ENCODE data around the gene CMIP. TPM values are rescaled to one million over a fixed set of nuclear protein-coding genes. Genes with fewer than 3 reads are reported as not detected.
A peak's percentile ranks its signal among the peaks of the same experiment; 100 is the strongest.

The CMIP gene
- polyA plus RNA-seq, 1 of the 3 experiments (the other 2 are of a cell fraction): 5.4 TPM

- Histone ChIP-seq H3K4me1 (ENCODE audit: control insufficient read depth in 1 of 2, insufficient read depth in 2 of 2, low read depth in 1 of 2, low read length in 1 of 2) (no peaks in the 10 kb centered on the region; a peak in 1 of 4 replicates), H3K4me2 (no peak overlapping the region), H3K79me2 (ENCODE audit: insufficient read depth) (no peaks in the 10 kb centered on the region), H3K27me3 (ENCODE audit: insufficient read depth) (no peaks in the 10 kb centered on the region; the same call in 1 of the 2 replicates), H2AFZ (ENCODE audit: low read depth) (no peak overlapping the region), H4K20me1 (ENCODE audit: insufficient read depth) (no peaks in the 10 kb centered on the region), H3K36me3 (replicated peaks in 1 of 2; ENCODE audit: control insufficient read depth in 1 of 2, insufficient read depth in 2 of 2, low read length in 1 of 2) (no peaks in the 10 kb centered on the region), H3F3A (replicated peaks; ENCODE audit: insufficient read depth) (no peaks in the 10 kb centered on the region), H3K9me3 (no peaks in the 10 kb centered on the region), H3K27ac (ENCODE audit: low read depth in 2 of 2, low read length in 1 of 2) (no peak overlapping the region), H3K9me2 (no peaks in the 10 kb centered on the region), H3K9ac (no peak overlapping the region), H3K4me3 (ENCODE audit: low read depth in 2 of 2, low read length in 1 of 2) (no peak overlapping the region)
- CTCF ChIA-PET: interaction anchor here (0.7 to 4.1 kb wide), 4 partner anchors 139 to 1874 kb away, joined by 3 to 35 read pairs (median 4); no protein-coding TSS in a partner anchor
- TF ChIP-seq PBX3 (IDR thresholded peaks at IDR 0.05) (no peak), EZH2phosphoT487 (IDR thresholded peaks at IDR 0.05; ENCODE audit: borderline replicate concordance, low read depth) (no peak), RXRA (IDR thresholded peaks at IDR 0.05; ENCODE audit: borderline replicate concordance, low read depth) (no peak), CHD2 (IDR thresholded peaks at IDR 0.05; ENCODE audit: low read length, partially characterized antibody) (no peak), GATA2 (CRISPR knock-in tag; IDR thresholded peaks at IDR 0.05) (no peak), SIN3A (IDR thresholded peaks at IDR 0.05; ENCODE audit: borderline replicate concordance, low read depth, low read length) (no peak), ELF1 (IDR thresholded peaks at IDR 0.05) (no peak)
- TF ChIP-seq, protein P1, sequence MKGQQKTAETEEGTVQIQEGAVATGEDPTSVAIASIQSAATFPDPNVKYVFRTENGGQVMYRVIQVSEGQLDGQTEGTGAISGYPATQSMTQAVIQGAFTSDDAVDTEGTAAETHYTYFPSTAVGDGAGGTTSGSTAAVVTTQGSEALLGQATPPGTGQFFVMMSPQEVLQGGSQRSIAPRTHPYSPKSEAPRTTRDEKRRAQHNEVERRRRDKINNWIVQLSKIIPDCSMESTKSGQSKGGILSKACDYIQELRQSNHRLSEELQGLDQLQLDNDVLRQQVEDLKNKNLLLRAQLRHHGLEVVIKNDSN (IDR thresholded peaks at IDR 0.05; ENCODE audit: borderline replicate concordance, low read depth): no peak
- POLR2A ChIA-PET: no interaction called here
- WGBS (ENCODE audit: low lambda C conversion rate): 88% methylated on average over 10 of the region's 10 CpGs
- DNase-seq: no peak
These were observed 276.6 kb downstream of the CMIP start for GRCh38 chr16:81720973-81721906.

GRCh38 chr16:81723098-81723723 lies 278.6 kb downstream of the CMIP start:
- DNase-seq: peak; percentile 83
- no peaks in the 10 kb centered on the region for H3K36me3 ChIP-seq (replicated peaks in 1 of 2; ENCODE audit: control insufficient read depth in 1 of 2, insufficient read depth in 2 of 2, low read length in 1 of 2)
- H2AFZ ChIP-seq (ENCODE audit: low read depth): no peak overlapping the region
- no peaks in the 10 kb centered on the region for H3K9me3 ChIP-seq
- no peaks in the 10 kb centered on the region; the same call in 1 of the 2 replicates for H3K27me3 ChIP-seq (ENCODE audit: insufficient read depth)
- H3K4me1 ChIP-seq (ENCODE audit: control insufficient read depth in 1 of 2, insufficient read depth in 2 of 2, low read depth in 1 of 2, low read length in 1 of 2): no peaks in the 10 kb centered on the region
- ChIA-PET CTCF (interaction anchor here (0.7 to 4.1 kb wide), 14 partner anchors 9 to 358 kb away, joined by 3 to 35 read pairs (median 6); no protein-coding TSS in a partner anchor), POLR2A (no interaction called here)
- peak overlapping the region in 1 of 2 experiments; percentile 4; a peak in 1 of 4 replicates for H3K4me3 ChIP-seq (ENCODE audit: low read depth in 2 of 2, low read length in 1 of 2)
- no peaks in the 10 kb centered on the region for H3K9me2 ChIP-seq
- H3K9ac ChIP-seq: no peak overlapping the region
- no peaks in the 10 kb centered on the region for H4K20me1 ChIP-seq (ENCODE audit: insufficient read depth)
- H3K4me2 ChIP-seq: no peak overlapping the region
- WGBS (ENCODE audit: low lambda C conversion rate): 30% methylated on average over 8 of the region's 8 CpGs
- no peaks in the 10 kb centered on the region for H3F3A ChIP-seq (replicated peaks; ENCODE audit: insufficient read depth)
- no peaks in the 10 kb centered on the region for H3K79me2 ChIP-seq (ENCODE audit: insufficient read depth)
- H3K27ac ChIP-seq (ENCODE audit: low read depth in 2 of 2, low read length in 1 of 2): no peak overlapping the region
- no peak for TF ChIP-seq TEAD4 (IDR thresholded peaks at IDR 0.05; ENCODE audit: borderline replicate concordance, insufficient read depth)
- TF ChIP-seq SIN3A (IDR thresholded peaks at IDR 0.05; ENCODE audit: borderline replicate concordance, low read depth, low read length): no peak
- TF ChIP-seq, protein P2, sequence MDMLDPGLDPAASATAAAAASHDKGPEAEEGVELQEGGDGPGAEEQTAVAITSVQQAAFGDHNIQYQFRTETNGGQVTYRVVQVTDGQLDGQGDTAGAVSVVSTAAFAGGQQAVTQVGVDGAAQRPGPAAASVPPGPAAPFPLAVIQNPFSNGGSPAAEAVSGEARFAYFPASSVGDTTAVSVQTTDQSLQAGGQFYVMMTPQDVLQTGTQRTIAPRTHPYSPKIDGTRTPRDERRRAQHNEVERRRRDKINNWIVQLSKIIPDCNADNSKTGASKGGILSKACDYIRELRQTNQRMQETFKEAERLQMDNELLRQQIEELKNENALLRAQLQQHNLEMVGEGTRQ (IDR thresholded peaks at IDR 0.05; ENCODE audit: borderline replicate concordance, low read depth, low read length): no peak
- TF ChIP-seq ELF1 (IDR thresholded peaks at IDR 0.05): no peak
- TF ChIP-seq, protein P1 (IDR thresholded peaks at IDR 0.05; ENCODE audit: borderline replicate concordance, low read depth): no peak
- no peak for TF ChIP-seq JUND (IDR thresholded peaks at IDR 0.05)
- TF ChIP-seq MEF2A (IDR thresholded peaks at IDR 0.05; ENCODE audit: borderline replicate concordance, low read depth): no peak
- peak; percentile 17 for TF ChIP-seq CHD2 (IDR thresholded peaks at IDR 0.05; ENCODE audit: low read length, partially characterized antibody)
- TF ChIP-seq RAD21 (IDR thresholded peaks at IDR 0.05; ENCODE audit: low read length): peak; percentile 96
- peak; percentile 75 for TF ChIP-seq CTCF (IDR thresholded peaks at IDR 0.05)
- TF ChIP-seq RXRA (IDR thresholded peaks at IDR 0.05; ENCODE audit: borderline replicate concordance, low read depth): no peak
- no peak for TF ChIP-seq FOSL2 (IDR thresholded peaks at IDR 0.05; ENCODE audit: borderline replicate concordance, low read depth)
- no peak for TF ChIP-seq POLR2AphosphoS5 (IDR thresholded peaks at IDR 0.05; ENCODE audit: low read depth, low read length)
- no peak for TF ChIP-seq EP300 (IDR thresholded peaks at IDR 0.05; ENCODE audit: borderline replicate concordance in 1 of 2, low read depth in 1 of 2, low read length in 1 of 2)
- 0 out of 2 replicates have a peak, but pooled peaks have one; percentile 46 for TF ChIP-seq MXI1 (IDR thresholded peaks at IDR 0.05; ENCODE audit: low read depth, low read length)

All from SK-N-SH (cell line).